ENCODE data around the gene WDR45B.
"Not testable (repeated sequence)": the region's sequence is repeated elsewhere in the genome, so short reads cannot be mapped to it uniquely, and the experiment has no call there.

The WDR45B gene

GRCh38 chr17:82585935-82586575 lies 62.2 kb downstream of the WDR45B start:
- not testable (repeated sequence) for DNase-seq (ENCODE audit: low read depth in 3 of 3)

- DNase-seq (ENCODE audit: low read depth in 3 of 3), result peak in 1 of 3 donors; percentile 58
Measured at GRCh38 chr17:82583720-82584234, 64.5 kb downstream of the WDR45B start.

GRCh38 chr17:82582709-82583108 lies 65.5 kb downstream of the WDR45B start:
- DNase-seq (ENCODE audit: low read depth in 3 of 3), result no peak

GRCh38 chr17:82582213-82582612 lies 66.0 kb downstream of the WDR45B start:
- no peak for DNase-seq (ENCODE audit: low read depth in 3 of 3)

GRCh38 chr17:82579969-82580368 lies 68.3 kb downstream of the WDR45B start:
- DNase-seq (ENCODE audit: low read depth in 3 of 3), result not testable (repeated sequence)

GRCh38 chr17:82577300-82577699 lies 70.9 kb downstream of the WDR45B start:
- DNase-seq (ENCODE audit: low read depth in 3 of 3), result no peak

GRCh38 chr17:82575581-82576221 lies 72.5 kb downstream of the WDR45B start:
- DNase-seq (ENCODE audit: low read depth in 3 of 3), result not testable (repeated sequence)

- DNase-seq (ENCODE audit: low read depth in 3 of 3), result no peak
Measured at GRCh38 chr17:82574041-82574440, 74.2 kb downstream of the WDR45B start.

- DNase-seq (ENCODE audit: low read depth in 3 of 3), result no peak
Measured at GRCh38 chr17:82571855-82572254, 76.4 kb downstream of the WDR45B start.

GRCh38 chr17:82570277-82570676 lies 78.0 kb downstream of the WDR45B start:
- no peak for DNase-seq (ENCODE audit: low read depth in 3 of 3)

- no peak for DNase-seq (ENCODE audit: low read depth in 3 of 3)
Measured at GRCh38 chr17:82569621-82570020, 78.6 kb downstream of the WDR45B start.

GRCh38 chr17:82568997-82569393 lies 79.2 kb downstream of the WDR45B start:
- no peak for DNase-seq (ENCODE audit: low read depth in 3 of 3)

- no peak for DNase-seq (ENCODE audit: low read depth in 3 of 3)
Measured at GRCh38 chr17:82567286-82567685, 81.0 kb downstream of the WDR45B start.

GRCh38 chr17:82566129-82566960 lies 81.9 kb downstream of the WDR45B start:
- no peak for DNase-seq (ENCODE audit: low read depth in 3 of 3)

- no peak for DNase-seq (ENCODE audit: low read depth in 3 of 3)
Measured at GRCh38 chr17:82565551-82565950, 82.7 kb downstream of the WDR45B start.
